ENCODE results near the gene ZFHX3.

- no peak for TF ChIP-seq CTCF (IDR thresholded peaks at IDR 0.05)
- no peak for TF ChIP-seq POLR2A (IDR thresholded peaks at IDR 0.05)
Measured at GRCh38 chr16:72752004-72752695, 295.8 kb downstream of the ZFHX3 start.

All from uterus (tissue), 2 donors.